Neural cell (in vitro differentiated cells): ENCODE measurements around the gene OSBPL7. TPM values are rescaled to one million over a fixed set of nuclear protein-coding genes. Genes with fewer than 3 reads are reported as not detected.

Experiments used
- H2AFZ ChIP-seq: fragments of 200-600, 300-800 bp; sonication (generic), shearing (Covaris generic); 2 replicates; pipeline ENCODE4 v1.6.0; 2014; ENCODE audit warnings: low read depth, mild to moderate bottlenecking, antibody characterized with exemption, low read length, moderate library complexity
- H3F3A ChIP-seq: fragments of 200-600 bp; shearing (Covaris generic); 2 replicates; pipeline ENCODE4 v1.6.1; 2016; ENCODE audit warnings: mild to moderate bottlenecking, moderate library complexity, mixed read lengths, antibody characterized with exemption, low read length; ENCODE audit not compliant: insufficient read depth, poor library complexity, severe bottlenecking
- H3K27ac ChIP-seq: fragments of 200-600, 300-800 bp; sonication (generic), shearing (Covaris generic); 2 replicates; pipeline ENCODE4 v1.5.1; 2014; ENCODE audit warnings: mild to moderate bottlenecking, low read length, moderate library complexity
- H3K27me3 ChIP-seq: fragments of 300-800, 200-600 bp; sonication (generic), shearing (Covaris generic); 2 replicates; pipeline ENCODE4 v1.6.0; 2014; ENCODE audit warnings: mild to moderate bottlenecking, low read depth, low read length, moderate library complexity; ENCODE audit not compliant: insufficient read depth
- H3K36me3 ChIP-seq: fragments of 300-800, 200-600 bp; sonication (generic), shearing (Covaris generic); 2 replicates; pipeline ENCODE4 v1.5.1; 2014; ENCODE audit warnings: mild to moderate bottlenecking, antibody characterized with exemption, low read length, moderate library complexity; ENCODE audit not compliant: insufficient read depth
- H3K4me2 ChIP-seq: fragments of 300-800, 200-600 bp; sonication (generic), shearing (Covaris generic); 2 replicates; pipeline ENCODE4 v1.6.0; 2014; ENCODE audit warnings: mild to moderate bottlenecking, low read length
- H3K4me3 ChIP-seq: fragments of 300-800, 200-600 bp; sonication (generic), shearing (Covaris generic); 2 replicates; pipeline ENCODE4 v1.5.1; 2014; ENCODE audit warnings: mild to moderate bottlenecking, low read length, moderate library complexity
- H3K79me2 ChIP-seq: fragments of 200-600 bp; shearing (Covaris generic); replicated peaks from 2 replicates; pipeline ENCODE4 v1.6.0; 2014; ENCODE audit warnings: mild to moderate bottlenecking, low read length, moderate library complexity; ENCODE audit not compliant: insufficient read depth
- H3K9ac ChIP-seq: fragments of 300-800, 200-600 bp; sonication (generic), shearing (Covaris generic); 2 replicates; pipeline ENCODE4 v1.6.1; 2016; ENCODE audit warnings: mild to moderate bottlenecking, low read length, mixed read lengths
- H3K9me2 ChIP-seq: fragments of 200-600 bp; shearing (Covaris generic); 2 replicates; pipeline ENCODE4 v1.6.1; 2016; ENCODE audit warnings: mild to moderate bottlenecking, low read length, mixed read lengths; ENCODE audit not compliant: insufficient read depth
- H3K9me3 ChIP-seq: fragments of 200-600, 300-800 bp; sonication (generic), shearing (Covaris generic); 2 replicates; pipeline ENCODE4 v1.6.1; 2016; ENCODE audit warnings: mild to moderate bottlenecking, mixed run types, low read length, moderate library complexity, mixed read lengths
- H4K20me1 ChIP-seq: fragments of 200-600 bp; shearing (Covaris generic); 2 replicates; pipeline ENCODE4 v1.6.1; 2016; ENCODE audit warnings: mild to moderate bottlenecking, mixed run types; ENCODE audit not compliant: insufficient read depth
- EP300 ChIP-seq: fragments of 450-650 bp; conservative IDR thresholded peaks from 2 replicates; pipeline ENCODE4 v1.6.1; 2014; ENCODE audit warnings: antibody characterized with exemption, mild to moderate bottlenecking, moderate library complexity; ENCODE audit not compliant: poor library complexity, severe bottlenecking
- EZH2 ChIP-seq: fragments of 200-600, 300-800 bp; shearing (Covaris generic), sonication (generic); IDR thresholded peaks from 2 replicates; pipeline ENCODE4 v1.6.1; 2014; ENCODE audit warnings: antibody characterized with exemption, low read length, borderline replicate concordance, mild to moderate bottlenecking; ENCODE audit not compliant: insufficient read depth, poor library complexity, severe bottlenecking
- MXI1 ChIP-seq: fragments of 450-650 bp; conservative IDR thresholded peaks from 2 replicates; pipeline ENCODE4 v1.6.1; 2014; ENCODE audit warnings: antibody characterized with exemption, mild to moderate bottlenecking; ENCODE audit not compliant: poor library complexity, severe bottlenecking
- POLR2AphosphoS5 ChIP-seq: IDR thresholded peaks from 2 replicates; pipeline ENCODE4 v1.6.1; 2012
- RAD21 ChIP-seq: fragments of 450-650 bp; conservative IDR thresholded peaks from 2 replicates; pipeline ENCODE4 v1.6.1; 2014; ENCODE audit warnings: antibody characterized with exemption, mild to moderate bottlenecking, moderate library complexity
- SMC3 ChIP-seq: fragments of 450-650 bp; conservative IDR thresholded peaks from 2 replicates; pipeline ENCODE4 v1.6.1; 2014; ENCODE audit warnings: antibody characterized with exemption, mild to moderate bottlenecking, moderate library complexity; ENCODE audit not compliant: poor library complexity
- TAF1 ChIP-seq: IDR thresholded peaks from 2 replicates; pipeline ENCODE4 v1.6.1; 2012; ENCODE audit warnings: low read depth
- polyA plus RNA-seq: library from polyadenylated mRNA; depleted of rRNA; stranded (reverse); fragments of >200 nt; gene quantifications from 2 replicates; pipeline ENCODE4 v1.2.3, GENCODE V29; 2014
- TF ChIP-seq, protein P1 (sequence below): IDR thresholded peaks from 2 replicates; pipeline ENCODE4 v1.6.1; 2012; ENCODE audit warnings: borderline replicate concordance
- TF ChIP-seq, protein P2 (sequence below): fragments of 450-650 bp; IDR thresholded peaks from 2 replicates; pipeline ENCODE4 v1.5.1; 2014; ENCODE audit warnings: antibody characterized with exemption, mild to moderate bottlenecking, moderate library complexity; ENCODE audit not compliant: poor library complexity, severe bottlenecking

Gene OSBPL7
- polyA plus RNA-seq, 1 donor from 2014 or later: 10.0 TPM

DNA sequence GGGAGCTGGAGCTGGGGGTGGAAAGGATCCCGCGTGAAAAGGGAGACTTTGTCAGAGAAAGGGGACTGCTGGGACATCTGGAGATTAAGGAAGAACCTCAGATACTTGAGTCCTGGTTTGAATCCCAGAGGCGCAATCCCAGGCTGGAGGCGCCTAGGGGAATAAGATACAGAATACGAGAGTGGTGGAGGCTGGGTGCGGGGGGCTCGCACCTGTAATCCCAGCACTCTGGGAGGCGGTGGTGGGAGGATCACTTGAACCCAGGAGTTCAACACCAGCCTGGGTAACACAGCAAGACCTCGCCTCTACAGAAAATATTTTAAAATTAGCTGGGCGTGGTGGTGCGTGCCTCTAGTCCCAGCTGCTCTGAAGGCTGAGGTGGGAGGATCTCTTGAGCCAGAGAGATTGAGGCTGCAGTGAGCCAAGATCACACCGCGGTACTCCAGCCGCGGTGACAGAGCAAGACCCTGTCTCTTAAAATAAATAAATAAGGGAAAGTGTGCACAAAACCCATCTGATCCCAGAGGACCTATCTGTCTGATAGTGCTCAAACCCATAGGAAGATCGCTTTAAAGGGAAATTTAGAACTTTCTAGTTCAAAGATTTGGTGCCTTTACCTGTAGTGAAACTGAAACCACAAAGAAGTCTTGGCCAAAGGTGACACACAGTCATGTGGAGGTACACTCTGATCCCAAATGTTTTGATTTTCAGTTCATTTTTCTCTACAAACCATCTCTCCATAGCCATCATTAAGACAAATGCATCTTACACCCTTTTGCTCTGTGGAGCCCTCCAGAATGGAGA, 20.1 kb upstream of the OSBPL7 start:
- H4K20me1 ChIP-seq: no peaks in the 10 kb centered on the region
- no peaks in the 10 kb centered on the region for H3K36me3 ChIP-seq
- peak overlapping the region; percentile 81 for H3K4me3 ChIP-seq
- no peak for TF ChIP-seq MXI1
- TF ChIP-seq RAD21: no peak
- no peak for TF ChIP-seq EP300
- TF ChIP-seq, protein P1, sequence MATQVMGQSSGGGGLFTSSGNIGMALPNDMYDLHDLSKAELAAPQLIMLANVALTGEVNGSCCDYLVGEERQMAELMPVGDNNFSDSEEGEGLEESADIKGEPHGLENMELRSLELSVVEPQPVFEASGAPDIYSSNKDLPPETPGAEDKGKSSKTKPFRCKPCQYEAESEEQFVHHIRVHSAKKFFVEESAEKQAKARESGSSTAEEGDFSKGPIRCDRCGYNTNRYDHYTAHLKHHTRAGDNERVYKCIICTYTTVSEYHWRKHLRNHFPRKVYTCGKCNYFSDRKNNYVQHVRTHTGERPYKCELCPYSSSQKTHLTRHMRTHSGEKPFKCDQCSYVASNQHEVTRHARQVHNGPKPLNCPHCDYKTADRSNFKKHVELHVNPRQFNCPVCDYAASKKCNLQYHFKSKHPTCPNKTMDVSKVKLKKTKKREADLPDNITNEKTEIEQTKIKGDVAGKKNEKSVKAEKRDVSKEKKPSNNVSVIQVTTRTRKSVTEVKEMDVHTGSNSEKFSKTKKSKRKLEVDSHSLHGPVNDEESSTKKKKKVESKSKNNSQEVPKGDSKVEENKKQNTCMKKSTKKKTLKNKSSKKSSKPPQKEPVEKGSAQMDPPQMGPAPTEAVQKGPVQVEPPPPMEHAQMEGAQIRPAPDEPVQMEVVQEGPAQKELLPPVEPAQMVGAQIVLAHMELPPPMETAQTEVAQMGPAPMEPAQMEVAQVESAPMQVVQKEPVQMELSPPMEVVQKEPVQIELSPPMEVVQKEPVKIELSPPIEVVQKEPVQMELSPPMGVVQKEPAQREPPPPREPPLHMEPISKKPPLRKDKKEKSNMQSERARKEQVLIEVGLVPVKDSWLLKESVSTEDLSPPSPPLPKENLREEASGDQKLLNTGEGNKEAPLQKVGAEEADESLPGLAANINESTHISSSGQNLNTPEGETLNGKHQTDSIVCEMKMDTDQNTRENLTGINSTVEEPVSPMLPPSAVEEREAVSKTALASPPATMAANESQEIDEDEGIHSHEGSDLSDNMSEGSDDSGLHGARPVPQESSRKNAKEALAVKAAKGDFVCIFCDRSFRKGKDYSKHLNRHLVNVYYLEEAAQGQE: no peak
- no peak for TF ChIP-seq TAF1
- TF ChIP-seq SMC3: no peak
- TF ChIP-seq, protein P2, sequence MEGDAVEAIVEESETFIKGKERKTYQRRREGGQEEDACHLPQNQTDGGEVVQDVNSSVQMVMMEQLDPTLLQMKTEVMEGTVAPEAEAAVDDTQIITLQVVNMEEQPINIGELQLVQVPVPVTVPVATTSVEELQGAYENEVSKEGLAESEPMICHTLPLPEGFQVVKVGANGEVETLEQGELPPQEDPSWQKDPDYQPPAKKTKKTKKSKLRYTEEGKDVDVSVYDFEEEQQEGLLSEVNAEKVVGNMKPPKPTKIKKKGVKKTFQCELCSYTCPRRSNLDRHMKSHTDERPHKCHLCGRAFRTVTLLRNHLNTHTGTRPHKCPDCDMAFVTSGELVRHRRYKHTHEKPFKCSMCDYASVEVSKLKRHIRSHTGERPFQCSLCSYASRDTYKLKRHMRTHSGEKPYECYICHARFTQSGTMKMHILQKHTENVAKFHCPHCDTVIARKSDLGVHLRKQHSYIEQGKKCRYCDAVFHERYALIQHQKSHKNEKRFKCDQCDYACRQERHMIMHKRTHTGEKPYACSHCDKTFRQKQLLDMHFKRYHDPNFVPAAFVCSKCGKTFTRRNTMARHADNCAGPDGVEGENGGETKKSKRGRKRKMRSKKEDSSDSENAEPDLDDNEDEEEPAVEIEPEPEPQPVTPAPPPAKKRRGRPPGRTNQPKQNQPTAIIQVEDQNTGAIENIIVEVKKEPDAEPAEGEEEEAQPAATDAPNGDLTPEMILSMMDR: no peak
- TF ChIP-seq POLR2AphosphoS5: no peak
- TF ChIP-seq EZH2: no peak
- H3K79me2 ChIP-seq: no peaks in the 10 kb centered on the region
- H2AFZ ChIP-seq: peak overlapping the region; percentile 84
- H3F3A ChIP-seq: no peaks in the 10 kb centered on the region
- H3K4me2 ChIP-seq: no peak overlapping the region
- no peaks in the 10 kb centered on the region for H3K9me2 ChIP-seq
- H3K27ac ChIP-seq: no peak overlapping the region
- peaks cover 24% of the 10 kb centered on the region for H3K27me3 ChIP-seq
- H3K9ac ChIP-seq: peak overlapping the region; percentile 80
- no peaks in the 10 kb centered on the region for H3K9me3 ChIP-seq

DNA sequence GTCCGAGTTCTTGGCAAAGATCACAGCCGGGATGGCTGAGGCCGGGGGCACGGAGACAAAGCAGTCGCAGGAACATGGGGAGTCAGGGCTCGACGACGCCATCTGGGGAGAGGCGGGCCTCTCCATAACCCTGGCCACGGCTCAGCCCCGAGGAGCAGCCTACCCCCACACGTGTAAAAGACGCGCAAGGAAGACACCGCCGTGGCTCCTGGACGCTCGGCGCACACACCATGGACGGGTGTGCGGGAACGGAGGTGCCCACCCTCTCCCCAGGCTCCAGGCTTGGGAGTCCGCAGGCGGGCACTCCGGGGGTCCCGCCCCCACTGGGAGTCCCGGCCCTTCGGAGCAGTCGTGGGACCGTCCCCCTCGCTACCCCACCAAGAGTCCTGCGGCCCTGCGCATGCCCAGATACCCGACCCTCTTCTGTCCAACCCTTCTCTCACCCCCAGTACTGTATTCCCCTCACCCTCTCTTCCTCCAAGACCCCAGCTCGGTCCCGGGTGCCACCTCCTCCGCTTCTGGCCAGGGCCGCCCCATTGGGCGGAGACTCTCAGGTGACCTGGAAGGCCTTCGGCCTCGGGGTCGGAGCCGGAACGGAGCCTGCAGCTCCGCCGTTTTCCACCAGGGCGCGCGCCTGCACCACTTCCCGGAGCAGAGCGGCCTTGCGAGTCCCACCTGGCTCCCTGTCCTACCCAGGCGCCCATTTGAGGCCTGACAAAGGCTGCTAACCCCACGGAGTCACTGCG, 19.3 kb upstream of the OSBPL7 start, which contains the start of gene SCRN2:
Gene SCRN2 (minus strand): TSS at position 532 of the 746 bp plus-strand sequence. CDS start 430 bp downstream, at position 102.
- H3K27ac ChIP-seq: peak within 1 kb of the TSS; percentile 17

More for the DNA sequence above, 19.3 kb upstream of the OSBPL7 start, which contains the start of gene SCRN2:
- H3K36me3 ChIP-seq: no peaks in the 10 kb centered on the region
- H2AFZ ChIP-seq: peak within 1 kb of the TSS; percentile 92
- H3K27me3 ChIP-seq: peaks cover 16% of the 10 kb centered on the region
- peak within 1 kb of the TSS; percentile 81 for H3K4me3 ChIP-seq
- H3K9me2 ChIP-seq: no peaks in the 10 kb centered on the region
- H3K9ac ChIP-seq: peak within 1 kb of the TSS; percentile 80
- no peaks in the 10 kb centered on the region for H4K20me1 ChIP-seq
- H3K4me2 ChIP-seq: peak within 1 kb of the TSS; percentile 62
- no peaks in the 10 kb centered on the region for H3K79me2 ChIP-seq
- H3F3A ChIP-seq: no peaks in the 10 kb centered on the region
- no peaks in the 10 kb centered on the region for H3K9me3 ChIP-seq
- no peak for TF ChIP-seq TAF1
- TF ChIP-seq, protein P2: peak; percentile 99
- TF ChIP-seq SMC3: peak; percentile 96
- TF ChIP-seq, protein P1: peak; percentile 47
- TF ChIP-seq EP300: peak; percentile 21
- peak; percentile 96 for TF ChIP-seq RAD21
- TF ChIP-seq MXI1: peak; percentile 68
- peak; percentile 69 for TF ChIP-seq POLR2AphosphoS5
- no peak for TF ChIP-seq EZH2
